Mesodermal cell (in vitro differentiated cells): Measurements from ENCODE around the gene CLDN20.
"Not testable (repeated sequence)": the region's sequence is repeated elsewhere in the genome, so short reads cannot be mapped to it uniquely, and the experiment has no call there.

Experiments
- H3K27ac ChIP-seq: 2 replicates; pipeline ENCODE4 v1.7.0; 2013; ENCODE audit warnings: mild to moderate bottlenecking, low read depth, low read length, moderate library complexity; ENCODE audit not compliant: severe bottlenecking
- H3K36me3 ChIP-seq: 2 replicates; pipeline ENCODE4 v1.7.1; 2013; ENCODE audit warnings: mild to moderate bottlenecking, low read length, moderate library complexity; ENCODE audit not compliant: control insufficient read depth, insufficient read depth
- H3K4me1 ChIP-seq: one replicate; pipeline ENCODE4 v1.7.1; 2013; ENCODE audit warnings: mild to moderate bottlenecking, low read length; ENCODE audit not compliant: insufficient read depth, control insufficient read depth, poor library complexity, severe bottlenecking
- H3K4me3 ChIP-seq: 2 replicates; pipeline ENCODE4 v1.7.0; 2013; ENCODE audit warnings: low read length, control low read depth, mild to moderate bottlenecking; ENCODE audit not compliant: insufficient read depth, poor library complexity, severe bottlenecking; ENCODE audit errors: extremely low read depth
- H3K9me3 ChIP-seq: 2 replicates; pipeline ENCODE4 v1.7.1; 2013; ENCODE audit warnings: mild to moderate bottlenecking, low read length, moderate library complexity; ENCODE audit not compliant: control insufficient read depth
- WGBS, 2 experiments: methylation state at CpG; one replicate each; pipeline ENCODE4 v1.1.5; 2013; ENCODE audit warnings: missing lambda C conversion rate in 2 of 2; ENCODE audit not compliant: insufficient coverage in 2 of 2; 5-methylcytosine and 5-hydroxymethylcytosine counted together

The CLDN20 gene

DNA sequence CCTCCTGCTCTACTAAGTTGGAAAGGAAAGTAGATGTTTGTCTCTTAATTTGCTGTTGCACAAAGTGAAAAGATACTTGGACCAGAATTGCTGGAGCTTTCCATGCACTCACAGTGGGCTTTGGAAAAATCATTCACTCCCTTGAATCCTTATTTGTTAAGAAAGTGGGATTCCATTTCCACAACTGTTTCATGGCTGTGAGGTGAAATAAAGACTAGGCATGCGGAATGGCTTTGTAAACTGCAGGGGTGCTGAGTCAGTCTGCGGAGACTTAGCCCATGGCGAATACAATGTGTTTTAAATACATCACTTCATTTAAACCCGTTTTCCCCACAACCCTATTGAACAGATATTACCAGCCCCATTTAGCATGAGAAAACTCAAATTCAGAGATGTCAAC, 36.8 kb upstream of the CLDN20 start:
- H3K4me1 ChIP-seq: peaks cover 13% of the 10 kb centered on the region
- peaks cover 12% of the 10 kb centered on the region for H3K36me3 ChIP-seq
- WGBS, 2 experiments: 72 to 74% methylated on average over 2 to 4 of the region's 4 CpGs
- H3K4me3 ChIP-seq: no peak overlapping the region
- no peak overlapping the region for H3K27ac ChIP-seq
- H3K9me3 ChIP-seq: peaks cover 4% of the 10 kb centered on the region

DNA sequence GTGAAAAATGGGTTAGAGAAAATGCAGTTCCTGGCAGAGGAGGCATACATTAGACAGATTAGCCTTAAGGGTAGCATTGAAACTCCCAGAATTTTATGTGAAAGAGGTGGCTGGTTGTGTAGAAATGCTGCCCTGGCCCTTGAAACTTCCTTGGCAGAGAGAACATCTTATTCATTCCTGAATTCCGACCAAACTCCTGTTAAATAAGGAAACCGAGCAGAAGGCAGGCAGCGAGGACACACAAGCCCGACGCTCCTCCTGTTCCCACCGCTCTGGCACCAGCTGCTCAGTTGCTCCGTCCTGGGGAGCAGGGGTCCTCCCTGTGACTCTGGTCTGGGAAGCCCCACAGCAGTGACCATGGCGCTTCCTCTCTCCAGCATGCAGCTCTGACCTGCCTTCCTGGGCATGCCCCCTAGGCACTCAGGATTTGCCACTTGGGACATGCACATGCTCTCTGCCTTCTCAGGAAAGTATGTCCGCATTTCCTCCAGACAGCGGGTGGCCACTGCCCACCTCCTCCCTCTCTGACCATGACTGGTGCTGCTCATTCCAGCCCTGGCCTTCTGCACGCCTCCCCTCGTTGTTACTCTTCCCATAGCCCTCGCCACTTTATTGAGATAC, 35.2 kb upstream of the CLDN20 start:
- peaks cover 4% of the 10 kb centered on the region for H3K9me3 ChIP-seq
- no peak overlapping the region for H3K27ac ChIP-seq
- peaks cover 12% of the 10 kb centered on the region for H3K36me3 ChIP-seq
- peaks cover 11% of the 10 kb centered on the region for H3K4me1 ChIP-seq
- H3K4me3 ChIP-seq: no peak overlapping the region
- 84 to 95% methylated on average over 10 of the region's 13 CpGs for WGBS, 2 experiments

- H3K9me3 ChIP-seq, H3K27ac ChIP-seq, H3K4me1 ChIP-seq, H3K4me3 ChIP-seq: not testable (repeated sequence)
- 63 to 90% methylated on average over 1 to 3 of the region's 4 CpGs for WGBS, 2 experiments
- H3K36me3 ChIP-seq: peaks cover 12% of the 10 kb centered on the region
Observed at GRCh38 chr6:155230975-155231374, 32.8 kb upstream of the CLDN20 start.

- Histone ChIP-seq H3K4me3 (no peak overlapping the region), H3K36me3 (peaks cover 7% of the 10 kb centered on the region), H3K27ac (no peak overlapping the region), H3K9me3 (peaks cover 7% of the 10 kb centered on the region), H3K4me1 (no peaks in the 10 kb centered on the region)
- 86 to 89% methylated on average over 5 to 6 of the region's 6 CpGs for WGBS, 2 experiments
Observed at GRCh38 chr6:155232848-155233247, 31.0 kb upstream of the CLDN20 start.

- H3K9me3 ChIP-seq: peaks cover 15% of the 10 kb centered on the region
- H3K27ac ChIP-seq: no peak overlapping the region
- no peak overlapping the region for H3K4me3 ChIP-seq
- H3K36me3 ChIP-seq: peaks cover 8% of the 10 kb centered on the region
- peaks cover under 1% of the 10 kb centered on the region for H3K4me1 ChIP-seq
- WGBS, 2 experiments: 84 to 100% methylated on average over 2 to 3 of the region's 4 CpGs
Observed at GRCh38 chr6:155234167-155234566, 29.6 kb upstream of the CLDN20 start.

GRCh38 chr6:155234687-155235086, 29.1 kb upstream of the CLDN20 start:
- Histone ChIP-seq H3K4me1 (peaks cover 5% of the 10 kb centered on the region), H3K9me3 (peaks cover 15% of the 10 kb centered on the region), H3K36me3 (peaks cover 4% of the 10 kb centered on the region), H3K4me3 (no peak overlapping the region), H3K27ac (no peak overlapping the region)
- 95 to 96% methylated on average over 4 of the region's 4 CpGs for WGBS, 2 experiments

DNA sequence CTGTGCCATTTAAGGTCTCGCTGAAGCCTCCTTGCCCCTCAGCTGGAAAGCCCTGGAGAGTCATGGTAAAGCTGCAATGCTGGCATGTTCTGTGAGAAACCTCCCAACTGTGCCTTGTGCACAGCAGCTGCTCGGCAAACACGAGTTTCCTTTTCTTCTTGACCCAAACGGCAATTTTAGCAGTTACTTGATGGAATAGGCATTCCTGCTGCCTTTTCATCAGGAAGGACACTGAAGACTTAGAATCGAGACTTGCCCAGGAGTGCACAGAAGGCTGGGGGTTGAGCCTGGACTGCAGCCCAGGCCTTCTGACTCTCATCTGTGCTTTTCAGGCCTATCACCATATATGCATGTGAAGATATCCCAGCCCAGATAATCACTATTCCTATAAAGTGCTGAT, 28.7 kb upstream of the CLDN20 start:
- peaks cover 4% of the 10 kb centered on the region for H3K36me3 ChIP-seq
- peaks cover 15% of the 10 kb centered on the region for H3K9me3 ChIP-seq
- H3K4me3 ChIP-seq: no peak overlapping the region
- H3K27ac ChIP-seq: no peak overlapping the region
- WGBS, 2 experiments: 86 to 87% methylated on average over 5 of the region's 5 CpGs
- peaks cover 5% of the 10 kb centered on the region for H3K4me1 ChIP-seq

DNA sequence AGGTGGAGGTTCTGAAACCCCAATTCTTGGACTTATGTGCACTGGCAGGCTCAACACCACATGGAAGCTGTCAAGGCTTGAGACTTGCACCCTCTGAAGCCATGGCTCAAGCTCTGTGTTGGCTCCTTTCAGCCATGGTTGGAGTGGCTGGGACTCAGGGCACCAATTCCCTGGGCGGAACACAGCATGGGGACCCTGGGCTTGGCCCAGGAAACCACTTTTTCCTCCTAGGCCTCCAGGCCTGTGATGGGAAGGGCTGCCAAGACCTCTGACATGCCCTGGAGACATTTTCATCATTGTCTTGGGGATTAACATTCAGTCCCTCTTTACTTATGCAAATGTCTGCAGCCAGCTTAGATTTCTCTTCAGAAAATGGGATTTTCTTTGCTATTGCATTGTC, 26.2 kb upstream of the CLDN20 start:
- WGBS, 2 experiments: 90% methylated on average over 1 of the region's 1 CpG; no CpG with 5 or more reads in 1 of the 2 experiments
- Histone ChIP-seq H3K36me3 (peaks cover 14% of the 10 kb centered on the region), H3K9me3 (peaks cover 15% of the 10 kb centered on the region)

GRCh38 chr6:155240905-155241600, 22.8 kb upstream of the CLDN20 start:
- WGBS, 2 experiments: 95 to 96% methylated on average over 17 of the region's 19 CpGs
- Histone ChIP-seq H3K9me3 (peaks cover 15% of the 10 kb centered on the region), H3K27ac (no peak overlapping the region), H3K4me3 (no peak overlapping the region), H3K36me3 (peaks cover 31% of the 10 kb centered on the region), H3K4me1 (peaks cover 5% of the 10 kb centered on the region)

More for the DNA sequence above, 26.2 kb upstream of the CLDN20 start:
- H3K4me1 ChIP-seq: peaks cover 5% of the 10 kb centered on the region
- no peak overlapping the region for H3K4me3 ChIP-seq
- H3K27ac ChIP-seq: no peak overlapping the region

DNA sequence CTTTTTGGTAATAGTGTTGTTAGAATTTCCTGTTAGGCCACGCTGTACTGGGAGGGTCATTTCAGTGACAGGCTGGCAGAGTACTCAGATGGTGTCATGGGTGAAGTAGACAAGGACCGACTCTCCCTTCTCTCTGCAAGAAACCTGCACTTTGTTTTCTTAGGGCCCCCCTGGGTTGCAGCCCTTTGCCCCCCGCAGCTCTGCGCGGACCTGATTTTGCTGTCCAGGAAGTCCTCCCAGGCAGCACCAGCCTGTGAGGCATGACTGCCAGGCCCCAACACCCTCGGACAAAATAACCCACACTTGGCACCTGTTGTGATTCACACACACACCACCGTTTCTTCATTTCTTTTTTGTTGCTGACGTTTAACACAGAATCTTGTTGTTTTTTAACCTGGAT, 21.8 kb upstream of the CLDN20 start:
- no peak overlapping the region for H3K27ac ChIP-seq
- peaks cover 40% of the 10 kb centered on the region for H3K36me3 ChIP-seq
- H3K9me3 ChIP-seq: peaks cover 15% of the 10 kb centered on the region
- peaks cover 5% of the 10 kb centered on the region for H3K4me1 ChIP-seq
- no peak overlapping the region for H3K4me3 ChIP-seq
- WGBS, 2 experiments: 83 to 91% methylated on average over 7 of the region's 8 CpGs

DNA sequence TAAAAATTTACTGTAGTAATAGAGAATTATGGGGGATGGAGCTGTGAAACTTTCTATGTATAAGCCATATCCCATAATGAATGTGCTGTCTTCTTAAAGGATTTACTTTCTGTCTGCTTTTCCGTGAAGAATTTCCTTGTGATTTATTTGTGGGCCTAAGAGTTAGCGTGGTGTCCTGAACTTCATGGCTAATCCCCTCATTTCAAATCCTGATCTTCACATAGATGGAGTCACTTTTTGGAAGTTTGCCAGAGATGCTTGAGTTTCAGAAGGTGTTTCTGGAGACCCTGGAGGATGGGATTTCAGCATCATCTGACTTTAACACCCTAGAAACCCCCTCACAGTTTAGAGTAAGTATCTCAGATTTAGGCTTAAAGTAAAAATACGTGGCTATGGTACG, 19.4 kb upstream of the CLDN20 start:
- H3K9me3 ChIP-seq: no peaks in the 10 kb centered on the region
- peaks cover 43% of the 10 kb centered on the region for H3K36me3 ChIP-seq
- H3K4me3 ChIP-seq: no peak overlapping the region
- H3K4me1 ChIP-seq: peaks cover 8% of the 10 kb centered on the region
- WGBS, 2 experiments: 100% methylated on average over 2 of the region's 4 CpGs; no CpG with 5 or more reads in 1 of the 2 experiments
- no peak overlapping the region for H3K27ac ChIP-seq
